ENCODE data around the gene MGME1. TPM values are rescaled to one million over a fixed set of nuclear protein-coding genes. Genes with fewer than 3 reads are reported as not detected.

The MGME1 gene
- total and polyA plus RNA-seq, 2 of the 13 experiments (the other 11 are each of a cell fraction or from before 2014, with no cell fraction given), result 36.7 to 66.6 TPM

GRCh38 chr20:17963114-17963897 lies 5.5 kb upstream of the MGME1 start (continued):
- no peak; a peak in 1 of 4 replicates for TF ChIP-seq REST (IDR thresholded peaks at IDR 0.05; ENCODE audit: borderline replicate concordance in 1 of 2, low read depth in 1 of 2, low read length in 2 of 2)
- TF ChIP-seq MLLT10 (CRISPR knock-in tag; IDR thresholded peaks at IDR 0.05), result peak; percentile 95
- peak; percentile 9; the same call in 1 of the 2 replicates for TF ChIP-seq RBFOX2 (IDR thresholded peaks at IDR 0.05; ENCODE audit: low read depth, low read length)
- peak; percentile 16; the same call in 1 of the 2 replicates for TF ChIP-seq TAF1 (CRISPR knock-in tag; IDR thresholded peaks at IDR 0.05)
- TF ChIP-seq CC2D1A (CRISPR knock-in tag; IDR thresholded peaks at IDR 0.05), result 0 out of 2 replicates have a peak, but pooled peaks have one; percentile 32
- 0 out of 2 replicates have a peak, but pooled peaks have one; percentile 10 for TF ChIP-seq HDAC1 (CRISPR knock-in tag; IDR thresholded peaks at IDR 0.05)
- TF ChIP-seq ZBTB7A (CRISPR knock-in tag; IDR thresholded peaks at IDR 0.05), result no peak
- peak; percentile 93 for TF ChIP-seq SSRP1 (CRISPR knock-in tag; IDR thresholded peaks at IDR 0.05)
- no peak for TF ChIP-seq CHD2 (IDR thresholded peaks at IDR 0.05; ENCODE audit: low read depth, low read length)
- TF ChIP-seq NFE2 (CRISPR knock-in tag; IDR thresholded peaks at IDR 0.05), result no peak
- TF ChIP-seq RBM22 (optimal IDR thresholded peaks at IDR 0.05; ENCODE audit: low read length), result peak; percentile 85
- no peak for TF ChIP-seq ZFYVE20 (CRISPR knock-in tag; IDR thresholded peaks at IDR 0.05; ENCODE audit: borderline replicate concordance, low read depth)
- TF ChIP-seq KAT2B (IDR thresholded peaks at IDR 0.05; ENCODE audit: borderline replicate concordance, low read depth, low read length), result no peak
- 0 out of 4 replicates have a peak, but pooled peaks of 1 of the 2 experiments have one; percentile 50 for TF ChIP-seq ATF4 (CRISPR knock-in tag; IDR thresholded peaks at IDR 0.05)
- TF ChIP-seq AGO2 (optimal IDR thresholded peaks at IDR 0.05; ENCODE audit: low read depth, low read length), result peak; percentile 31
- TF ChIP-seq FOSL1 (CRISPR knock-in tag; IDR thresholded peaks at IDR 0.05; ENCODE audit: borderline replicate concordance), result no peak
- TF ChIP-seq TGIF2 (CRISPR knock-in tag; IDR thresholded peaks at IDR 0.05), result peak; percentile 48; the same call in 1 of the 2 replicates
- peak; percentile 7; the same call in 1 of the 2 replicates for TF ChIP-seq RNF219 (CRISPR knock-in tag; IDR thresholded peaks at IDR 0.05)
- TF ChIP-seq MBD4 (IDR thresholded peaks at IDR 0.05; ENCODE audit: borderline replicate concordance, low read length), result peak; percentile 88; the same call in 1 of the 2 replicates
- TF ChIP-seq ONECUT2 (CRISPR knock-in tag; IDR thresholded peaks at IDR 0.05), result no peak
- TF ChIP-seq ISX (CRISPR knock-in tag; conservative IDR thresholded peaks at IDR 0.05), result peak; percentile 88; the same call in 1 of the 2 replicates
- TF ChIP-seq POLR2A (IDR thresholded peaks at IDR 0.05; ENCODE audit: insufficient read depth in 1 of 2, low read depth in 2 of 2, low read length in 2 of 2), result peak in 1 of 2 experiments; percentile 69; a peak in 3 of 4 replicates
- peak; percentile 31; the same call in 1 of the 2 replicates for TF ChIP-seq KAT7 (CRISPR knock-in tag; IDR thresholded peaks at IDR 0.05; ENCODE audit: borderline replicate concordance)
- no peak for TF ChIP-seq ZNF75D (CRISPR knock-in tag; IDR thresholded peaks at IDR 0.05; ENCODE audit: borderline replicate concordance)

Measured in HepG2 (cell line).